IPS-18a (cell line): Measurements from ENCODE around the gene ZNF546.

Experiments
- H3K27ac ChIP-seq: one replicate; pipeline ENCODE4 v1.5.1; 2013; ENCODE audit warnings: low read length
- H3K27me3 ChIP-seq: one replicate; pipeline ENCODE4 v1.6.1; 2013; ENCODE audit warnings: mild to moderate bottlenecking, low read length; ENCODE audit not compliant: control insufficient read depth, insufficient read depth
- H3K36me3 ChIP-seq: one replicate; pipeline ENCODE4 v1.6.1; 2013; ENCODE audit warnings: low read depth, low read length; ENCODE audit not compliant: control insufficient read depth
- H3K4me1 ChIP-seq: one replicate; pipeline ENCODE4 v1.6.1; 2013; ENCODE audit warnings: low read depth, low read length; ENCODE audit not compliant: control insufficient read depth
- H3K4me3 ChIP-seq: one replicate; pipeline ENCODE4 v1.5.1; 2013; ENCODE audit warnings: low read length
- H3K9ac ChIP-seq: one replicate; pipeline ENCODE4 v1.6.1; 2013; ENCODE audit warnings: mild to moderate bottlenecking, low read length, moderate library complexity
- H3K9me3 ChIP-seq: one replicate; pipeline ENCODE4 v1.6.1; 2013; ENCODE audit warnings: low read depth, low read length; ENCODE audit not compliant: control insufficient read depth

Gene ZNF546

GRCh38 chr19:39968789-39969188 lies 28.1 kb upstream of the ZNF546 start:
- H3K4me1 ChIP-seq = no peaks in the 10 kb centered on the region

GRCh38 chr19:39969266-39969665 lies 27.6 kb upstream of the ZNF546 start:
- Histone ChIP-seq H3K9me3 (no peaks in the 10 kb centered on the region), H3K27ac (no peak overlapping the region)

More at GRCh38 chr19:39968789-39969188, 28.1 kb upstream of the ZNF546 start:
- H3K27ac ChIP-seq = no peak overlapping the region
- no peaks in the 10 kb centered on the region for H3K9me3 ChIP-seq
- H3K36me3 ChIP-seq = peaks cover 11% of the 10 kb centered on the region
- H3K9ac ChIP-seq = no peak overlapping the region
- H3K4me3 ChIP-seq = no peak overlapping the region
- no peaks in the 10 kb centered on the region for H3K27me3 ChIP-seq

GRCh38 chr19:39969681-39970424 lies 27.0 kb upstream of the ZNF546 start:
- Histone ChIP-seq H3K9me3 (no peaks in the 10 kb centered on the region), H3K4me1 (no peaks in the 10 kb centered on the region), H3K36me3 (peaks cover 22% of the 10 kb centered on the region), H3K27me3 (no peaks in the 10 kb centered on the region), H3K9ac (peak overlapping the region; percentile 87), H3K4me3 (peak overlapping the region; percentile 95), H3K27ac (no peak overlapping the region)

More at GRCh38 chr19:39969266-39969665, 27.6 kb upstream of the ZNF546 start:
- H3K4me3 ChIP-seq = no peak overlapping the region
- H3K27me3 ChIP-seq = no peaks in the 10 kb centered on the region
- H3K4me1 ChIP-seq = no peaks in the 10 kb centered on the region
- peaks cover 16% of the 10 kb centered on the region for H3K36me3 ChIP-seq
- no peak overlapping the region for H3K9ac ChIP-seq

DNA sequence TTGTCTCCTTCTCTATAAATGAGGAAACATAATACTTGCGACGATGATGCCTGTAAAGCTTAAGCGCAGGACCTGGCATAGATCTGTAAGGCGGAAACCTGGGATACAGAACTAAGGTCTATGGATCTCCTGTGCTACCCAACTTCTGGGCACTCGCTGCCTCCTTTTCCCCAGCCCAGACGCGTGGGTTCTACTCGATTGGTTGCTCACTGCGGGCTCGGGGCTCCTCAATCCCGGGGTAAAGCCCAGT lies 26.5 kb upstream of the ZNF546 start:
- H3K27ac ChIP-seq = peak overlapping the region; percentile 60
- H3K27me3 ChIP-seq = no peaks in the 10 kb centered on the region
- no peaks in the 10 kb centered on the region for H3K9me3 ChIP-seq
- no peaks in the 10 kb centered on the region for H3K4me1 ChIP-seq
- H3K9ac ChIP-seq = peak overlapping the region; percentile 87
- H3K36me3 ChIP-seq = peaks cover 26% of the 10 kb centered on the region
- peak overlapping the region; percentile 95 for H3K4me3 ChIP-seq

- Histone ChIP-seq H3K4me3 (peak within 1 kb of the TSS; percentile 95), H3K27ac (peak within 1 kb of the TSS; percentile 76), H3K9ac (peak within 1 kb of the TSS; percentile 92), H3K4me1 (no peaks in the 10 kb centered on the region), H3K9me3 (no peaks in the 10 kb centered on the region), H3K27me3 (no peaks in the 10 kb centered on the region), H3K36me3 (peaks cover 30% of the 10 kb centered on the region)
Measured at GRCh38 chr19:39970675-39971379, 26.0 kb upstream of the ZNF546 start, which contains the start of gene PSMC4. Gene PSMC4 (plus strand): TSS chr19:39971165. CDS start chr19:39971203, 38 bp downstream.

GRCh38 chr19:39971380-39972035 lies 25.4 kb upstream of the ZNF546 start:
- Histone ChIP-seq H3K36me3 (peaks cover 30% of the 10 kb centered on the region), H3K4me1 (no peaks in the 10 kb centered on the region), H3K27me3 (no peaks in the 10 kb centered on the region), H3K9ac (peak overlapping the region; percentile 92), H3K27ac (peak overlapping the region; percentile 76), H3K9me3 (no peaks in the 10 kb centered on the region), H3K4me3 (peak overlapping the region; percentile 95)

- Histone ChIP-seq H3K27me3 (no peaks in the 10 kb centered on the region), H3K4me3 (no peak overlapping the region), H3K36me3 (peaks cover 56% of the 10 kb centered on the region), H3K4me1 (no peaks in the 10 kb centered on the region), H3K9me3 (no peaks in the 10 kb centered on the region), H3K9ac (no peak overlapping the region), H3K27ac (no peak overlapping the region)
Measured at GRCh38 chr19:39974377-39975155, 22.3 kb upstream of the ZNF546 start.

DNA sequence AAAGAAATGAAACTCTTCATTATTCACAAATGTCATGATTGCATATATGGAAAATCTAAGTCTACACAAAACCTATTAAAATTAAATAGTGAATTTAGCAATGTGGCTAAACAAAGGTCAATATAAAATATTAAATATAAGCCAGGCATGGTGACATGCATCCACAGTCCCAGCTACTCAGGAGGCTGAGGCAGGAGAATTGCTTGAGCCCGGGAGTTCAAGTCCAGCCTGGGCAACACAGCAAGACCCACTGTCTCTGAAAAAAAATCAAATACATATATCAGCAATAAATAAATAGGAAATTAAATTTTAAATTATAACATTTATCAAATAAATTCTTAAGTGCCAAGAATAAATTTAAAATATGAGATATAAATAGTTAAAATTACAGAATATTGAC lies 14.0 kb upstream of the ZNF546 start:
- H3K36me3 ChIP-seq = peaks cover 47% of the 10 kb centered on the region
- peaks cover 5% of the 10 kb centered on the region for H3K9me3 ChIP-seq

GRCh38 chr19:39983695-39984300 lies 13.1 kb upstream of the ZNF546 start:
- H3K4me1 ChIP-seq = no peaks in the 10 kb centered on the region
- H3K27me3 ChIP-seq = no peaks in the 10 kb centered on the region
- peaks cover 5% of the 10 kb centered on the region for H3K9me3 ChIP-seq
- H3K36me3 ChIP-seq = peaks cover 38% of the 10 kb centered on the region
- H3K27ac ChIP-seq = no peak overlapping the region
- H3K9ac ChIP-seq = no peak overlapping the region
- H3K4me3 ChIP-seq = no peak overlapping the region

More for the DNA sequence above, 14.0 kb upstream of the ZNF546 start:
- Histone ChIP-seq H3K27me3 (no peaks in the 10 kb centered on the region), H3K4me3 (no peak overlapping the region), H3K27ac (no peak overlapping the region), H3K4me1 (no peaks in the 10 kb centered on the region), H3K9ac (no peak overlapping the region)

- Histone ChIP-seq H3K9me3 (peaks cover 5% of the 10 kb centered on the region), H3K4me3 (no peak overlapping the region), H3K4me1 (no peaks in the 10 kb centered on the region)
Measured at GRCh38 chr19:39986643-39987042, 10.2 kb upstream of the ZNF546 start.

DNA sequence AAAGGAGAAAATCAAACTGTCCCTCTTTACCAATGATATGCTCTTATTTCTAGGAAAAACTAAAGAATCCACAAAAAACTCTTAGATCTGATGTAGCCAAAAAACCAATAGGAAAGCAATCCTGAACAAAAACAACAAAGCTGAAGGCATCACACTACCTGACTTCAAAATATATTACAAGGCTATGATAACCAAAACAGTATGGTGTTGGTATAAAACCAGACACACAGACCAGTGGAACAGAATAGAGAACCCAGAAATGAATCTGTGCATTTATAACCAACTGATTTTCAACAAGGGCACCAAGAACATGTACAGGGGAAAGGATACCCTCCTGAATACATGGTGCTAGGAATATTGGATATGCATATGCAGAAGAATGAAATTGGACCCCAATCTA lies 9.7 kb upstream of the ZNF546 start:
- peaks cover 5% of the 10 kb centered on the region for H3K9me3 ChIP-seq
- peaks cover 5% of the 10 kb centered on the region for H3K36me3 ChIP-seq
- H3K27ac ChIP-seq = no peak overlapping the region
- no peaks in the 10 kb centered on the region for H3K4me1 ChIP-seq
- H3K27me3 ChIP-seq = no peaks in the 10 kb centered on the region
- H3K4me3 ChIP-seq = no peak overlapping the region
- no peak overlapping the region for H3K9ac ChIP-seq

More at GRCh38 chr19:39986643-39987042, 10.2 kb upstream of the ZNF546 start:
- Histone ChIP-seq H3K36me3 (peaks cover 9% of the 10 kb centered on the region), H3K9ac (no peak overlapping the region), H3K27me3 (no peaks in the 10 kb centered on the region), H3K27ac (no peak overlapping the region)
